SIG-M5 (cell line): ENCODE data around the gene IGFALS.

Experiments used
- DNase-seq: peaks from one replicate; lab custom pipeline; 2025; lab: John Stamatoyannopoulos, UW

Gene IGFALS

GRCh38 chr16:1793578-1794220 lies at the start of gene IGFALS:
Gene IGFALS (minus strand): TSS chr16:1793705. CDS start chr16:1793652, 53 bp downstream.
- DNase-seq: no peak

- DNase-seq: no peak
Measured at GRCh38 chr16:1839554-1839953, 46.0 kb upstream of the IGFALS start.

GRCh38 chr16:1834096-1834495 lies 40.6 kb upstream of the IGFALS start:
- DNase-seq: no peak

GRCh38 chr16:1832838-1833454 lies 39.4 kb upstream of the IGFALS start:
- DNase-seq: no peak

GRCh38 chr16:1831186-1832075 lies 37.9 kb upstream of the IGFALS start:
- no peak for DNase-seq

GRCh38 chr16:1830213-1830612 lies 36.7 kb upstream of the IGFALS start:
- no peak for DNase-seq

GRCh38 chr16:1828645-1829410 lies 35.3 kb upstream of the IGFALS start:
- DNase-seq: no peak

- peak; percentile 32 for DNase-seq
Measured at GRCh38 chr16:1826691-1827573, 33.4 kb upstream of the IGFALS start, which contains the start of the genes FAHD1 and HAGH. Gene FAHD1 (plus strand): TSS chr16:1827206. CDS start chr16:1827239, 33 bp downstream. Gene HAGH (minus strand): TSS chr16:1826825. CDS start chr16:1826787, 38 bp downstream.

GRCh38 chr16:1825864-1826690 lies 32.6 kb upstream of the IGFALS start:
- DNase-seq: no peak

GRCh38 chr16:1825381-1825863 lies 31.9 kb upstream of the IGFALS start:
- no peak for DNase-seq

- DNase-seq: no peak
Measured at GRCh38 chr16:1823821-1824220, 30.3 kb upstream of the IGFALS start.

- no peak for DNase-seq
Measured at GRCh38 chr16:1822801-1823200, 29.3 kb upstream of the IGFALS start.

GRCh38 chr16:1821861-1822611 lies 28.5 kb upstream of the IGFALS start:
- no peak for DNase-seq

- no peak for DNase-seq
Measured at GRCh38 chr16:1820946-1821290, 27.4 kb upstream of the IGFALS start.

GRCh38 chr16:1820096-1820945 lies 26.8 kb upstream of the IGFALS start:
- DNase-seq: no peak

- no peak for DNase-seq
Measured at GRCh38 chr16:1819611-1820010, 26.1 kb upstream of the IGFALS start.

- DNase-seq: no peak
Measured at GRCh38 chr16:1818873-1819525, 25.5 kb upstream of the IGFALS start.
